Stimulated activated CD4-positive, alpha-beta T cell treated with anti-CD3 and anti-CD28 coated beads, Interleukin-2, amount 100 ng/mL, for 48 hours (primary cell): Measurements from ENCODE around the gene RNF212.
A peak's percentile ranks its signal among the peaks of the same experiment; 100 is the strongest.
"Not testable (repeated sequence)": the region's sequence is repeated elsewhere in the genome, so short reads cannot be mapped to it uniquely, and the experiment has no call there.

Source experiments
- DNase-seq, 2 donors: peaks; one replicate each; pipeline ENCODE4 v3.0.0-alpha.2; 2020

Gene RNF212

GRCh38 chr4:1113311-1114009 is at the start of gene RNF212:
RNF212 (minus strand) TSS chr4:1113564; CDS start chr4:1113464, 100 bp downstream.
- peak in 1 of 2 donors; percentile 18 for DNase-seq

- no peak for DNase-seq
Observed at GRCh38 chr4:1160351-1160750, 47.0 kb upstream of the RNF212 start.

- no peak for DNase-seq
Observed at GRCh38 chr4:1156069-1156468, 42.7 kb upstream of the RNF212 start.

- no peak for DNase-seq
Observed at GRCh38 chr4:1155314-1155713, 42.0 kb upstream of the RNF212 start.

DNA sequence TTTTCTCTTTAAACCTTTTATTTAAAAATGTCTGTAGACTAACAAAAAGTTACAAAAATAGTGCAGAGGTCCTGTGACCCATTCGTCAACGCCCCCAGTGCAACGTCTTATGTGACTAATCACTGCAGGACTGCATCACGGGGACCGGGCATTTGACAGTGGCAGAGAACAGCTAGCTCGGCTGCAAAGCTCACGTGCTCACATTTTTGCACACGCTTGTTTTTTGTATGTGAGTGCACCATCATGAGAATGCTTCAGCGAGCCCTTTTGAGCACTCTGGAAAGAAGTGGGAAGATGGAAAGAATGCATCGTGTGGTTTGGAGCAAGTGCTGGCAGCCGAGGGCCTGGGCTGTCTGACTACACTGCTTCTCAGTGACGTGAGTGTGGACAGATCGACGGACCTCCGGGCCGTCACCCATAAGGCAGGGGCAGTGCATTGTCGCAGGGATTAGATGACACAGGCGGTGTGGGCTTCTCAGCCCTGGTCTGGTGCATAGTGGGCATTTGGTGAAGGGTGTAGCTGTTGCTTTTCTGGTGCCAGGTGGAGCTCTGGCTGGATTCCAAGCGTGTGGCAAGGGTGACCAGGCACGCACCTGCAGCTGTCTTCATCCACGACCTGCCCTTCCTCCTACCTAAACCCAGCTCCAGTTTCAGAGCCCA is 41.3 kb upstream of the RNF212 start:
- no peak for DNase-seq

GRCh38 chr4:1154126-1154522 is 40.8 kb upstream of the RNF212 start:
- DNase-seq = no peak

GRCh38 chr4:1153567-1154090 is 40.3 kb upstream of the RNF212 start:
- no peak for DNase-seq

- no peak for DNase-seq
Observed at GRCh38 chr4:1152290-1152689, 38.9 kb upstream of the RNF212 start.

- no peak for DNase-seq
Observed at GRCh38 chr4:1151541-1151940, 38.2 kb upstream of the RNF212 start.

GRCh38 chr4:1150875-1151274 is 37.5 kb upstream of the RNF212 start:
- no peak for DNase-seq

GRCh38 chr4:1139860-1140259 is 26.5 kb upstream of the RNF212 start:
- DNase-seq = no peak

DNA sequence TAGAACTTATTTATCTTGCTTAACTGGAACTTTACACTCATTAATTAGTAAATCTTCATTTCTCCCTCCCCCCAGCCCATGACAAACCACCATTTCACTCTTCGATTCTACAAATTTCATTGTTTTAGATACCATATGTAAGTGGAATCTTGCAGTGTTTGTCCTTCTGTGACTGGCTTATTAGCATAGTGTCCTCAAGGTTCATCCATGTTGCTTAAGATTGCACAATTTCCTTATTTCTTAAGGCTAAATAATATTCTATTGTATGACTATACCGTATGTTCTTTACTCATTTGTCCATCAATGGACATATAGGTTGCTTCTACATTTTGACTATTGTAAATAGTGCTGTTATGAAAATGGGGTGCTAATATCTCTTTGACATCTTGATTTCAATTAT is 24.5 kb upstream of the RNF212 start:
- no peak for DNase-seq

DNA sequence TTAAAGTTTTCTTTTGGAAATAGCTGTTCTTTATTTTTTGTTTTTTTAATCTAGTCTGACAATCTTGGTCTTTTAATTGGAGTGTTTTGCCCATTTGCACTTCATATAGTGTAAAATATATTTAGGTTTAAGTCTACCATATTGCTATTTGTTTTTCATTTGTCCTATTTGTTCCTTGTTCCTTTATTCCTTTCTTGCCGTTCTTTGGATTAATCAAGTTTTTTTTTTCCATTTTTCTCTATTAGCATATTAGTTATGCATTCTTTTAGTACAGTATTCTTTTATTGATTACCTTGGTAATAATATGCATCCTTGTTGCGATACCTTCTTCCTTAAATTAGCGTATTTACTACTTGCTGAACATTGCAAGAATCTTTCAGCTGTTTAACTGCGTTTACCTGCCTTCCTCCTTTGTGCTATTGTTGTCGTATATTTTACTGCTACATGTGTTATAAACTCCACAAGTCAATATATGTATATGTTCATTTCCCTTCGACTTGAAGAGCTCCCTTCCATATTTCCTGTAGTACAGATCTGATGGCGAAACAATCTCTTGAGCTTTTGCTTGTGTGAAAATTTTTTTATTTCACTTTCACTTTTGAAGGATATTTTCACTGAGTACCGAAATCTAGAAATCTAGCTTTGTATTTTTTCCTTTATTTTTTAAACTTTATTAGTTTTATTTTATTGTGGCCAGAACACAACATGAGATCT is 23.9 kb upstream of the RNF212 start:
- no peak for DNase-seq

DNA sequence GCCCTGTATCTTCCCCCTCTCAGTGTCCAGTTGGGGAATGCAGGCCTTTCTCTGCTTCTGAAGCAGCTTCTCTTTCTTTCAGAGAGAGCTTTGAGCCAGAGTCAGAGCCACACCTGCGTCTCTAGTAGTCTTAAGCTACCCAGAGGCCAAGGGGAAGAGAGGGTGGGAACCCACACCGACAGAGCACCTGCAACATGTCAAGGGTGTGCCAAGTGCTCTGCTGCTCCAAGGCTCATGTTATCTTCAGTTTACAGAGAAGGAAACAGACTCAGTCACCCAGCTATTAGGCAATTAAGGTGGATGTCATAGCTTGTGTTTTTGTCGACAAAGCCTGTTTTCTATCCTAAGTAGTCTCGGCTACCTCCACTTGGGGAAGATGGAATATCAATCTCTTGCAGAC is 22.7 kb upstream of the RNF212 start:
- no peak for DNase-seq

DNA sequence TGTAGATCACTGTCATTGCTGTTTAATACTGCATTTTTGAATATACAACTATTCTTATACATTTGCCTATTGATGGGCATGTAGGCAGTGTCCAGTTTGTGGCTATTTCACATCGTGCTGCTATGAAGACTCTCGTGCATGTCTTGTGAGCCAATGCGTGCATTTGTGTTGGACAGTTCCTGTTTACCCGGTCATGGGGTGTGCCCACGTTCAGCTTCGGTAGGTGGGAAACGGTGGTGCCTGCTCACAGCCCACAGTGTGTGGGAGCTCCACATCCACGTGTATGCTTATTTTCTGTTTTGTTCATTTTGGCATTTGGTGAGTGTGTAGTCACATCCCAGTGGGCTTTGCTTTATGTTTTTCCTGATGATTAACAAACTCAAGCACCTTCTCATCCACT is 19.7 kb upstream of the RNF212 start:
- no peak for DNase-seq

- DNase-seq = peak; percentile 67 to 74
Observed at GRCh38 chr4:1130316-1131186, 17.2 kb upstream of the RNF212 start.

DNA sequence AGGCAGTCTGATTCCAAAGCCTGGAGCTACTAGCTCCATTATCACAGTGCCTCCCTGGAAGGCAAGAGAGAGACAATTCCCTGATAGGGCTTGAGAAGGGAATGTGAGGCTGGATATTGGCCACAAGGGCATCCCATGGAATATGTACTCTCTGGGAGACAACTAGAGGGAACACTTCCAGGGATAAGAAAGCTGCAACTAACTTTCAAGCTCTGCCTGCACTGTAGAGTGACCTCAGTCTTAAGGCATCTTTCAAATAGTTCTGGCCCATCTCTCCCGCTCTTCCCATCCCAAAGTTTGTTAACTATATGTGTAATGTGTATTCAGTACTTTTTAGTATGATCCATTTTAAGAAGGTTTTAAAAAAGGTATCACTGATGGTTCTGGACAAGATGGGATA is 13.1 kb upstream of the RNF212 start:
- DNase-seq = no peak

DNA sequence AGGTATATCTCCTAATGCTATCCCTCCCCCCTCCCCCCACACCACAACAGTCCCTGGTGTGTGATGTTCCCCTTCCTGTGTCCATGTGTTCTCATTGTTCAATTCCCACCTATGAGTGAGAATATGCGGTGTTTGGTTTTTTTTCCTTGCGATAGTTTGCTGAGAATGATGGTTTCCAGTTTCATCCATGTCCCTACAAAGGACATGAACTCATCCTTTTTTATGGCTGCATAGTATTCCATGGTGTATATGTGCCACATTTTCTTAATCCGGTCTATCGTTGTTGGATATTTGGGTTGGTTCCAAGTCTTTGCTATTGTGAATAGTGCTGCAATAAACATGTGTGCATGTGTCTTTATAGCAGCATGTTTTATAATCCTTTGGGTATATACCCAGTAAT is 12.1 kb upstream of the RNF212 start:
- not testable (repeated sequence) for DNase-seq

DNA sequence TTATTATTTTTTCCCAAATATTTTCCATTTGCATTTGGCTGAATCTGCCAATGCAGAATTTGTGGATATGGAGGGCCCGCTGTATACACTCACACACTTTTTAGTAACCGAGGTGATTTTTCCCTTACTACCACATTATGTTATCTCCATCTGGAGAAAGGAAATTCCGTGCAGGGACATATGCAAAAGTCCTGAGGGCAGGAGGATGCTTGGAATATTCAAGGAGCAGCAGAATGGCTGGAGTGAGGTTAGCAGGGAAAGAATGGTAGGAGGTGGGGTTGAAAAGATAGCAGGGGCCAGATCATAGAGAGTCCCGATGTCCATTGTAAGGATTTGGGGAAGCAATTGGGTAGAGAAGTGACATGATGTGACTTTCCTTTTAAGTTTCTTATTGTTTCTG is 11.5 kb upstream of the RNF212 start:
- no peak for DNase-seq

DNA sequence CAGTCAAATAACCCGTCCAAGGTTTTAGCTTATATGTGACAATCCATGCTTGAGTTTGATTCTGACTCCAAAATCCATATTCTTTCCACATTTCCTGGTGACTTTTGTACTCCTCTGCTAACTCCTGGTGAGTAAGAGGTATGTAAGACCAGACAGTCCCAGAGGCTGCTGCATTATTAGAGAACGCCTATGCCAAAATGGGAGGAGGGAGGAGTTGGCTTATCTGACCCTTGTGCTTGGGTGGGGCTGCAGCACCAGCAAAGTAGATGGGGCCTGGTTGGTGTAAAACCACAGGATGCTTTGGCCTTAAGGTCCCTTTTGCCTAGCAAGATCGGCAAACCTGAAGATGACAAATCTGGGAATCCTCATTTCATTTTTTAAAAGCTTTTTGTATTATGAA is 9.1 kb upstream of the RNF212 start:
- no peak for DNase-seq

DNA sequence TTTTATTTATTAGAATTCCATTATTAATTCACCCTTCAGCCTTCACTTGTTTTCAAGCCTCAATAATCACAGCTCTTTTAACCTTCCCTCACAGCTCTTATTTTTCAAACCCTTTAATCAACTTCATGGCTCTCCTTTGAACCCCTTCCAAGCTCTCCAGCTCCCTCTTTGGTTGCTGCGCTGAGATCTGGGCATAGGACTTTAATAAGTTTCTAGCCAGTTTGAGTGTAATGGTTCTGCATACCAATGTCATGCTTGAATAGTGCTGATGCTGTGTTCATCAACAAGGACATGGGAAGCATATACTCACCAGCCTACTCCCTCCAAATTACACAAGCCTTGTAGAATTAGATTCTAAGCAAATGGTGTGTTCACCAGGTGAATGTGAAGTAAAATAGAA is 3.5 kb upstream of the RNF212 start:
- DNase-seq = no peak

DNA sequence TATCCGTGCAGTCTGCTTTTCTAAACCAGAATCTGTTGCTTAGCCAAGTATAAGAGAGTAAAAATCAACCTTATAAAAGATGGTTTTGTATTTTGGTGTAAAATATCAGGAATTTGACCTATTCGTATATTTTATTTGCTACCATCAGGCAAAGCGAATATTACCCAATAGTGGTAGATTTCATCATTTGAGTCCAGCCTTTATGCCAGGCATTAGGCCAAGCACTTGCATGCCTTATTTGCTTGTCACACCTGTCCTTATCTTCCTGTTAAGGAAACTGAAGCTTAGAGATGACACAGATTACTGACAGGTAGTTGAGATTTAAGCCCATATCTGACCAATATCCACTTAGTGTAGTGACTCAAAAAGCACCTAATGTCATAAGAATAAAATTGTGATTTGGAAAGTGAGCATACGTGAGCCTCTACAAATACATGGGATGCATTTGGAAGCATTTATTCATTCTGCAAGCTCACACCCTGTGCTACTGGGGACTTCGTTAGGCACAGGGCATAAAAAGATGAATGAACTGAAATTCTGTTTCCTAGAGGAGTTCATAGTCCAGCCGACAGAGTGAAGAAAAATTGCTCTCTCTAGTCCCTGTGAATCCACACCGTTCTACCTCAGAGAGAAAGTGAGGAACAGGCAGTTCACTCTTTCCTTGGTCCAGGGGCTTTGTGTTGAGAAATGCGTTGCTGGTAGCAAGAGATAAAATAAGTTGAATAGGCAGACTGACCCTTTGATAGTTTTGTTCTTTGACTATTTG is 2.3 kb upstream of the RNF212 start:
- no peak for DNase-seq
